H1 (cell line): ENCODE results near the gene FGFBP2. TPM values are rescaled to one million over a fixed set of nuclear protein-coding genes. Genes with fewer than 3 reads are reported as not detected.

ENCODE experiments used
- CTCF ChIA-PET: fragments of 300-600 bp; sonication (Branson Sonifier 250); formaldehyde crosslinking; loops from one replicate; lab custom pipeline; 2021; ENCODE audit not compliant: partially characterized antibody; lab: Charles Lee
- POLR2A ChIA-PET: fragments of 300-600 bp; sonication (Branson Sonifier 250); formaldehyde crosslinking; loops from one replicate; lab custom pipeline; 2021; ENCODE audit warnings: inconsistent platforms; ENCODE audit not compliant: partially characterized antibody; lab: Charles Lee
- DNase-seq, 2 experiments: peaks; one replicate each; pipeline versions ENCODE4 v3.0.0 to v3.0.0-alpha.2; 2010 to 2022; ENCODE audit warnings: low spot score in 2 of 2, low read depth in 1 of 2, mixed read lengths in 1 of 2
- FAIRE-seq: peaks from 2 replicates; lab custom pipeline; 2011; peaks lifted over from hg19 to GRCh38; lab: Jason Lieb, UNC
- H2AFZ ChIP-seq: 2 replicates; pipeline ENCODE4 v1.8.1; 2012; ENCODE audit warnings: low read length, inconsistent platforms
- H2AK5ac ChIP-seq: 2 replicates; pipeline ENCODE4 v1.6.1; 2013; ENCODE audit warnings: low read depth, low read length
- H2BK120ac ChIP-seq: replicated peaks from 2 replicates; pipeline ENCODE3; 2013; ENCODE audit warnings: low read depth, low read length, inconsistent platforms
- H2BK12ac ChIP-seq: 2 replicates; pipeline ENCODE4 v1.6.1; 2013; ENCODE audit warnings: low read depth, low read length
- H2BK15ac ChIP-seq: 2 replicates; pipeline ENCODE4 v1.6.1; 2013; ENCODE audit warnings: low read length
- H2BK20ac ChIP-seq: 2 replicates; pipeline ENCODE4 v1.6.1; 2013; ENCODE audit warnings: low read length
- H2BK5ac ChIP-seq: 2 replicates; pipeline ENCODE4 v1.6.1; 2013; ENCODE audit warnings: low read depth, low read length
- H3K14ac ChIP-seq: 2 replicates; pipeline ENCODE4 v1.6.1; 2013; ENCODE audit warnings: inconsistent platforms; ENCODE audit not compliant: insufficient read length
- H3K18ac ChIP-seq: 2 replicates; pipeline ENCODE4 v1.6.1; 2013; ENCODE audit warnings: low read length; ENCODE audit errors: extremely low read depth
- H3K23ac ChIP-seq: 2 replicates; pipeline ENCODE4 v1.6.1; 2013; ENCODE audit warnings: inconsistent platforms; ENCODE audit not compliant: insufficient read length
- H3K23me2 ChIP-seq: 2 replicates; pipeline ENCODE4 v1.6.1; 2013; ENCODE audit warnings: low read depth, low read length
- H3K27ac ChIP-seq: 2 replicates; pipeline ENCODE4 v1.6.1; 2011; ENCODE audit warnings: low read depth, low read length, inconsistent platforms
- H3K27me3 ChIP-seq, 4 experiments: replicated peaks in 1 of 4; 1 replicate in 1 of 4; 2 replicates in 3 of 4; pipeline versions ENCODE4 v1.6.1 to v1.8.1; 2011 to 2013; ENCODE audit warnings: low read length in 3 of 4, mild to moderate bottlenecking in 3 of 4, inconsistent platforms in 2 of 4, mixed read lengths in 2 of 4, moderate library complexity in 1 of 4; ENCODE audit not compliant: control insufficient read depth in 3 of 4, insufficient read depth in 3 of 4; ENCODE audit errors: extremely low read depth in 1 of 4
- H3K36me3 ChIP-seq, 4 experiments: 2 replicates each; pipeline versions ENCODE4 v1.6.1 to v1.8.1; 2011 to 2013; ENCODE audit warnings: mild to moderate bottlenecking in 4 of 4, low read length in 3 of 4, moderate library complexity in 2 of 4, control low read depth in 1 of 4, inconsistent platforms in 1 of 4; ENCODE audit not compliant: insufficient read depth in 4 of 4, control insufficient read depth in 2 of 4
- H3K4ac ChIP-seq: replicated peaks from 2 replicates; pipeline ENCODE3; 2013; ENCODE audit warnings: low read length, low read depth, mixed read lengths, inconsistent platforms; ENCODE audit not compliant: insufficient read length
- H3K4me1 ChIP-seq, 4 experiments: replicated peaks in 1 of 4; 1 replicate in 1 of 4; 2 replicates in 3 of 4; pipeline versions ENCODE4 v1.6.1 to v1.8.1; 2011 to 2013; ENCODE audit warnings: low read length in 3 of 4, inconsistent platforms in 2 of 4, mixed read lengths in 1 of 4; ENCODE audit not compliant: insufficient read depth in 4 of 4, control insufficient read depth in 3 of 4
- H3K4me2 ChIP-seq, 2 experiments: 2 replicates each; pipeline versions ENCODE4 v1.6.1 to v1.8.1; 2011 to 2013; ENCODE audit warnings: low read depth in 2 of 2, low read length in 2 of 2, control low read depth in 1 of 2, inconsistent platforms in 1 of 2, mild to moderate bottlenecking in 1 of 2; ENCODE audit not compliant: insufficient read depth in 1 of 2
- H3K4me3 ChIP-seq, 4 experiments: fragments of 200-600, 300-600 bp in 1 of 4; sonication (generic), shearing (Covaris generic), sonication (Bioruptor Twin) in 1 of 4; 2 replicates each; pipeline versions ENCODE4 v1.5.1 to v1.8.1; 2011 to 2016; ENCODE audit warnings: low read length in 4 of 4, low read depth in 3 of 4, control low read depth in 2 of 4, inconsistent platforms in 2 of 4, mild to moderate bottlenecking in 2 of 4, mixed read lengths in 1 of 4, moderate library complexity in 1 of 4; ENCODE audit not compliant: insufficient read depth in 2 of 4; ENCODE audit errors: extremely low read depth in 1 of 4
- H3K56ac ChIP-seq: replicated peaks from 2 replicates; pipeline ENCODE3; 2013; ENCODE audit warnings: low read depth, mild to moderate bottlenecking, mixed read lengths, low read length, inconsistent platforms; ENCODE audit not compliant: insufficient read length
- H3K79me1 ChIP-seq: 2 replicates; pipeline ENCODE4 v1.6.1; 2013; ENCODE audit warnings: low read depth, low read length, control low read depth
- H3K79me2 ChIP-seq, 2 experiments: 2 replicates each; pipeline versions ENCODE4 v1.6.1 to v1.8.1; 2012 to 2013; ENCODE audit warnings: low read length in 2 of 2, mild to moderate bottlenecking in 2 of 2, inconsistent platforms in 1 of 2; ENCODE audit not compliant: insufficient read depth in 2 of 2, control insufficient read depth in 1 of 2
- H3K9ac ChIP-seq, 4 experiments: replicated peaks in 1 of 4; 1 replicate in 1 of 4; 2 replicates in 3 of 4; pipeline versions ENCODE4 v1.6.1 to v1.8.1; 2011 to 2013; ENCODE audit warnings: low read depth in 3 of 4, low read length in 3 of 4, control low read depth in 2 of 4, mild to moderate bottlenecking in 2 of 4, moderate library complexity in 2 of 4, inconsistent platforms in 1 of 4; ENCODE audit errors: extremely low read depth in 1 of 4
- H3K9me3 ChIP-seq, 2 experiments: 2 replicates each; pipeline versions ENCODE4 v1.6.1 to v1.8.1; 2012 to 2013; ENCODE audit warnings: mild to moderate bottlenecking in 2 of 2, moderate library complexity in 2 of 2, control low read depth in 1 of 2, inconsistent platforms in 1 of 2, low read depth in 1 of 2, low read length in 1 of 2, mixed read lengths in 1 of 2; ENCODE audit not compliant: insufficient read depth in 2 of 2
- H4K20me1 ChIP-seq, 2 experiments: replicated peaks in 1 of 2; 2 replicates each; pipeline versions ENCODE3 to v1.8.1; 2011 to 2013; ENCODE audit warnings: inconsistent platforms in 2 of 2, low read length in 2 of 2, mild to moderate bottlenecking in 1 of 2; ENCODE audit not compliant: insufficient read depth in 2 of 2, control insufficient read depth in 1 of 2
- H4K5ac ChIP-seq: 2 replicates; pipeline ENCODE4 v1.6.1; 2013; ENCODE audit warnings: low read length, low read depth, mixed read lengths, inconsistent platforms; ENCODE audit not compliant: insufficient read length
- H4K8ac ChIP-seq: 2 replicates; pipeline ENCODE4 v1.8.0; 2013; ENCODE audit warnings: mild to moderate bottlenecking, moderate library complexity, low read length, inconsistent platforms; ENCODE audit not compliant: insufficient read depth; ENCODE audit errors: extremely low read depth
- H4K91ac ChIP-seq: replicated peaks from 2 replicates; pipeline ENCODE3; 2013; ENCODE audit warnings: low read length, mixed read lengths, inconsistent platforms; ENCODE audit not compliant: insufficient read length
- ASH2L ChIP-seq: fragments of 200-600, 300-600 bp; sonication (generic); IDR thresholded peaks from one replicate; pipeline ENCODE4 v1.7.1; 2017; ENCODE audit warnings: low read length
- ATF2 ChIP-seq: IDR thresholded peaks from 2 replicates; pipeline ENCODE4 v1.6.1; 2012; ENCODE audit warnings: low read length, inconsistent platforms
- CEBPB ChIP-seq: IDR thresholded peaks from 2 replicates; pipeline ENCODE4 v1.6.1; 2012; ENCODE audit warnings: low read depth, low read length
- EP300 ChIP-seq, 2 experiments: IDR thresholded peaks; 1 replicate in 1 of 2; 2 replicates in 1 of 2; pipeline ENCODE4 v1.6.1; 2011 to 2012; ENCODE audit warnings: low read depth in 2 of 2, low read length in 2 of 2, mild to moderate bottlenecking in 2 of 2, borderline replicate concordance in 1 of 2, inconsistent platforms in 1 of 2, moderate library complexity in 1 of 2
- EZH2 ChIP-seq: fragments of 200-600 bp; sonication (generic); IDR thresholded peaks from 2 replicates; pipeline ENCODE4 v1.7.1; 2012; ENCODE audit warnings: low read depth, mild to moderate bottlenecking, moderate library complexity, low read length, inconsistent platforms; ENCODE audit not compliant: severe bottlenecking
- JUN ChIP-seq: IDR thresholded peaks from 2 replicates; pipeline ENCODE4 v1.6.1; 2011; ENCODE audit warnings: low read depth, mild to moderate bottlenecking, improper control_type of control experiment, low read length
- JUND ChIP-seq: IDR thresholded peaks from 2 replicates; pipeline ENCODE4 v1.6.1; 2011; ENCODE audit warnings: mild to moderate bottlenecking, improper control_type of control experiment, low read length
- KDM1A ChIP-seq: fragments of 200-600, 300-600 bp; sonication (generic); IDR thresholded peaks from 2 replicates; pipeline ENCODE4 v1.7.1; 2016; ENCODE audit warnings: mild to moderate bottlenecking, low read length, borderline replicate concordance
- NANOG ChIP-seq: IDR thresholded peaks from 2 replicates; pipeline ENCODE4 v1.6.1; 2011; ENCODE audit warnings: low read length, low read depth, mild to moderate bottlenecking, inconsistent platforms; ENCODE audit not compliant: insufficient read depth, poor library complexity, severe bottlenecking
- PHF8 ChIP-seq: fragments of 200-600 bp; sonication (generic); conservative IDR thresholded peaks from 2 replicates; pipeline ENCODE4 v1.7.1; 2012; ENCODE audit warnings: low read depth, mild to moderate bottlenecking, inconsistent platforms, low read length, moderate library complexity
- POLR2AphosphoS5 ChIP-seq: IDR thresholded peaks from 2 replicates; pipeline ENCODE4 v1.6.1; 2011; ENCODE audit warnings: low read depth, low read length
- RFX5 ChIP-seq: IDR thresholded peaks from 2 replicates; pipeline ENCODE4 v1.6.1; 2011; ENCODE audit warnings: low read depth, low read length, improper control_type of control experiment, borderline replicate concordance
- SIX5 ChIP-seq: IDR thresholded peaks from 2 replicates; pipeline ENCODE4 v1.6.1; 2011; ENCODE audit warnings: mild to moderate bottlenecking, low read depth, low read length
- SP4 ChIP-seq: IDR thresholded peaks from 2 replicates; pipeline ENCODE4 v1.6.1; 2012; ENCODE audit warnings: low read length, inconsistent platforms
- polyA plus RNA-seq, 7 experiments: library from polyadenylated mRNA; depleted of rRNA in 3 of 7; stranded (reverse) in 5 of 7; unstranded in 2 of 7; fragments of >200 nt in 5 of 7; fragments of 200-250 nt in 2 of 7; gene quantifications; 1 replicate in 5 of 7; 2 replicates in 1 of 7; 4 replicates in 1 of 7; pipeline versions ENCODE4 v1.2.1 to v1.2.3, GENCODE V29; 2011 to 2013; ENCODE audit warnings: missing spikeins in 2 of 7, mixed read lengths in 2 of 7
- total RNA-seq: library from RNA; stranded (reverse); fragmentation: NEBNext Ultra II Directional; extraction: Animal tissue kit (Norgen Biotek cat#: 25700); gene quantifications from 2 replicates; pipeline ENCODE4 v1.2.1, GENCODE V29; 2021

The FGFBP2 gene
- total and polyA plus RNA-seq, 2 of the 8 experiments (the other 6 are each of a cell fraction or from before 2014, with no cell fraction given) = 0.15 TPM; not detected in 1

DNA sequence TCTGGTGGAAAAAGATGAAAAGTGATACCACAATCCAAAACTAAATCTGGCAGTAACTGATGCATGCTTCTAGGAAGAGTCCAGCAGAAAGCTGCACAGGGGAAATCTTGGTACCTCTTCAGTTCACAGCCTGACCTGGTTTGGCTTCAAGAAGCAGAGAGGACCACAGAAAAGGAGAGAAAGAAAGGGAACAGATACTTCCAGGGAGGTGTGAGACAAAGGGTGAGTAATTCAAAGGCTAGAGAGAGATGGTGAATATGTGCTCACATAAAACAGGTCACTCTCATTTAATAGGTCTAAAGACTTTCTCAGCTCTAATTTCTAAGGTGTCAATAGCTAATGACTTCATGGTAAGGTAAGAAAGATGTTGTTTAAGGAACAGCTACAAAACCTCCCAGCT, 11.2 kb downstream of the FGFBP2 start:
- Histone ChIP-seq H3K27me3 (no peaks in the 10 kb centered on the region), H4K8ac (no peak overlapping the region), H3K4me3 (no peak overlapping the region), H2AFZ (no peak overlapping the region), H3K23me2 (no peaks in the 10 kb centered on the region), H3K36me3 (no peaks in the 10 kb centered on the region), H4K5ac (no peak overlapping the region), H2BK15ac (no peak overlapping the region), H3K14ac (no peak overlapping the region), H3K56ac (no peak overlapping the region), H3K79me2 (no peaks in the 10 kb centered on the region), H2BK120ac (no peak overlapping the region), H3K4me1 (no peaks in the 10 kb centered on the region), H3K9ac (no peak overlapping the region), H4K91ac (no peak overlapping the region), H3K4me2 (no peak overlapping the region), H2BK20ac (no peak overlapping the region), H3K9me3 (peaks cover 0 to 13% of the 10 kb centered on the region in 2 experiments; a peak in 2 of 4 replicates), H3K79me1 (no peaks in the 10 kb centered on the region), H4K20me1 (no peaks in the 10 kb centered on the region), H3K23ac (no peak overlapping the region), H2BK12ac (no peak overlapping the region), H2BK5ac (no peak overlapping the region), H3K18ac (no peak overlapping the region), H2AK5ac (no peak overlapping the region), H3K4ac (no peak overlapping the region), H3K27ac (no peak overlapping the region)
- ChIA-PET CTCF (interaction anchor here (5.1 to 6.2 kb wide), 2 partner anchors 69 to 145 kb away, joined by 52 to 64 read pairs; no protein-coding TSS in a partner anchor), POLR2A (no interaction called here)
- no peak for DNase-seq
- no peak for FAIRE-seq
- TF ChIP-seq POLR2AphosphoS5 (no peak), ASH2L (no peak), EP300 (IDR thresholded peaks at IDR 0.05; ENCODE audit: borderline replicate concordance in 1 of 2, low read depth in 2 of 2, low read length in 2 of 2) (no peak), JUND (no peak), KDM1A (no peak), SP4 (no peak), PHF8 (no peak), NANOG (no peak), CEBPB (no peak), JUN (no peak), EZH2 (no peak), RFX5 (no peak), ATF2 (no peak), SIX5 (no peak)
